ENCODE data around the gene DGKZ.
A peak's percentile ranks its signal among the peaks of the same experiment; 100 is the strongest.
"Not testable (repeated sequence)": the region's sequence is repeated elsewhere in the genome, so short reads cannot be mapped to it uniquely, and the experiment has no call there.

Gene DGKZ, protein sequence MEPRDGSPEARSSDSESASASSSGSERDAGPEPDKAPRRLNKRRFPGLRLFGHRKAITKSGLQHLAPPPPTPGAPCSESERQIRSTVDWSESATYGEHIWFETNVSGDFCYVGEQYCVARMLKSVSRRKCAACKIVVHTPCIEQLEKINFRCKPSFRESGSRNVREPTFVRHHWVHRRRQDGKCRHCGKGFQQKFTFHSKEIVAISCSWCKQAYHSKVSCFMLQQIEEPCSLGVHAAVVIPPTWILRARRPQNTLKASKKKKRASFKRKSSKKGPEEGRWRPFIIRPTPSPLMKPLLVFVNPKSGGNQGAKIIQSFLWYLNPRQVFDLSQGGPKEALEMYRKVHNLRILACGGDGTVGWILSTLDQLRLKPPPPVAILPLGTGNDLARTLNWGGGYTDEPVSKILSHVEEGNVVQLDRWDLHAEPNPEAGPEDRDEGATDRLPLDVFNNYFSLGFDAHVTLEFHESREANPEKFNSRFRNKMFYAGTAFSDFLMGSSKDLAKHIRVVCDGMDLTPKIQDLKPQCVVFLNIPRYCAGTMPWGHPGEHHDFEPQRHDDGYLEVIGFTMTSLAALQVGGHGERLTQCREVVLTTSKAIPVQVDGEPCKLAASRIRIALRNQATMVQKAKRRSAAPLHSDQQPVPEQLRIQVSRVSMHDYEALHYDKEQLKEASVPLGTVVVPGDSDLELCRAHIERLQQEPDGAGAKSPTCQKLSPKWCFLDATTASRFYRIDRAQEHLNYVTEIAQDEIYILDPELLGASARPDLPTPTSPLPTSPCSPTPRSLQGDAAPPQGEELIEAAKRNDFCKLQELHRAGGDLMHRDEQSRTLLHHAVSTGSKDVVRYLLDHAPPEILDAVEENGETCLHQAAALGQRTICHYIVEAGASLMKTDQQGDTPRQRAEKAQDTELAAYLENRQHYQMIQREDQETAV
- 233 to 256 reads per million in 2 donors for total RNA-seq

DNA sequence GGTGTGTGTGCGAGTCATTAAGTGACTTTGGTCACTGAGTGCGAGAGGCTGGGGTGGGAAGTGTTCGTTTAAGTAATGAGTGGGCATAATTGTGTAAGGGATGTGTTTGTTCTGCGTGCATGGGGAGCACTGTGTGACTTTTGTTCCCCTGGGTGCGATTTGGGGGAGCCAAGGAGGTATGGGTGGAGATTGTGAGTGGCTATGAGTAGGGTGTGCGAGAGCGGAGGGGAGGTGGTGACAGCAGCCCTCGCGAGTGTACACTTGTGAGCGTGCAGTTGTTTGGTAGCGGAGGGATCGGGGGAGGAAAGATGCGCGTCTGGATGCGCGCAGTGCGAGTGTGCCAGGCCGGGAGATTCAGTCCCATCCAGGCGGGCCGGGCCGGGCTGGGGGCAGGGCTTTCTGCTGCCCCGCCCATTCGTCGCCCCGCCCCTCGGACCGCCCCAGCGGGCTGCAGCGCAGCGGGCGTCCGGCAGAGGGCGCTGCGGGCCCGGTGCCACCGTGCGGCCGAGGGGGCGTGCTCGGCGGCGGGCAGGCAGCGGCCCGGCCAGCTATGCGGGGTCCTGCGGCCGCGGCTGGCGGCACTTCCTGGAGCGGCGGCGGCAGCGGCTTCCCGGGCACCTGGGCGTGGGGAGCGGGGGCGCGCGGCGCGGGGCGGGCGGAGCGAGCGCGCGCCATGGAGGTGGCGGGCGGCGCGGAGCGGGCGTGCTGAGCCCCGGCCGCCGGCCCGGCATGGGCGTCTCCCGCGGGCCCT, at the start of gene DGKZ:
Gene DGKZ (plus strand): TSS at position 578 of the 751 bp plus-strand sequence. CDS start 197 bp downstream, outside the sequence.
- DNase-seq: peak; percentile 83 to 94 (median 87)

GRCh38 chr11:46298699-46299433, 48.4 kb upstream of the DGKZ start:
- DNase-seq: no peak

DNA sequence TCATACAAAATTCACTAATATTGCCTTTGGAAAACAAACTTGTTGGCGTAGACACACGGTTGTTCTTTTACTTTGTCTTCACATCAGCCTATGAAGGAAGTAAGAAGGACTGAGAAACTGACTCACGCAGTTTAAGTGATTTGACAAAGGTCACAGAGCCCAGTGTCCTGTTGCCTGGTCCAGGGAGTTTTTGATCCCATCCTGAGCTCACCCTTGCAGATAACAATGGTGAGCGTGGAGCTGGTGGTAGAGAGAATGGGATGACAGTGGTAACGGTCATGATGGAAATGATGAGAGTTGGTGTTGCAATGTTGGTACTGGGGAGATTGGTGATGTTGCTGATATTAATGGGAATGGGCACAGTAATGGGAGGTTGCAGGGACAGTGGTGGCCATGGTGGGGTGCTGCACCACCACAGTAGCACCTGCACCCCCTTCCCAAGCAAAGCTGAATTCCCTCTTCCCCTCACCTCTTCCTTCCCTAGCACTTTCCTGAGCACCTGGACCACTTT, 47.8 kb upstream of the DGKZ start:
- DNase-seq: no peak

GRCh38 chr11:46300270-46300669, 47.0 kb upstream of the DGKZ start:
- no peak for DNase-seq

GRCh38 chr11:46302866-46303265, 44.4 kb upstream of the DGKZ start:
- DNase-seq: no peak

GRCh38 chr11:46304036-46304435, 43.2 kb upstream of the DGKZ start:
- DNase-seq: not testable (repeated sequence)

GRCh38 chr11:46304605-46305179, 42.6 kb upstream of the DGKZ start:
- DNase-seq: no peak

GRCh38 chr11:46305295-46305694, 42.0 kb upstream of the DGKZ start:
- DNase-seq: peak in 1 of 5 experiments; percentile 38

- no peak for DNase-seq
Measured at GRCh38 chr11:46306296-46306853, 40.9 kb upstream of the DGKZ start.

DNA sequence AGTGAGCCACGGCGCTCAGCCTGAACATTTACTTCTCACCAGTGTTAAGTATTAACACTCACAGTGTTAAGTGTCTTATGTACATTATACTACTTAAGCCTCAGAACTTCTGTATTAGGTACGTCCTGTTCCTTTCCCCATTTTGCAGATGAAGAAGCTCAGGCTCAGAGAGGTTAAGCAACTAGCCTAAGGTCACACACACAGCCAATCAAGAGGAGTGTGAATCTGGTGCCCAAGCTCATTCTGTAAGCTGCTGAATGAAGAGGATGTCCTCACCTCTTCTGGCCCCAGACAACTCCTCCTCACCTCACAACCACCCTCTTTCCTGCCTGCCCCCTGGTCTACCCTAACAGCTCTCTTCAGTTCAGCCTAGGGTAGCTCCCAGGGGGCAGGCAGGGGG, 39.9 kb upstream of the DGKZ start:
- no peak for DNase-seq

- DNase-seq: no peak
Measured at GRCh38 chr11:46307785-46308341, 39.4 kb upstream of the DGKZ start.

DNA sequence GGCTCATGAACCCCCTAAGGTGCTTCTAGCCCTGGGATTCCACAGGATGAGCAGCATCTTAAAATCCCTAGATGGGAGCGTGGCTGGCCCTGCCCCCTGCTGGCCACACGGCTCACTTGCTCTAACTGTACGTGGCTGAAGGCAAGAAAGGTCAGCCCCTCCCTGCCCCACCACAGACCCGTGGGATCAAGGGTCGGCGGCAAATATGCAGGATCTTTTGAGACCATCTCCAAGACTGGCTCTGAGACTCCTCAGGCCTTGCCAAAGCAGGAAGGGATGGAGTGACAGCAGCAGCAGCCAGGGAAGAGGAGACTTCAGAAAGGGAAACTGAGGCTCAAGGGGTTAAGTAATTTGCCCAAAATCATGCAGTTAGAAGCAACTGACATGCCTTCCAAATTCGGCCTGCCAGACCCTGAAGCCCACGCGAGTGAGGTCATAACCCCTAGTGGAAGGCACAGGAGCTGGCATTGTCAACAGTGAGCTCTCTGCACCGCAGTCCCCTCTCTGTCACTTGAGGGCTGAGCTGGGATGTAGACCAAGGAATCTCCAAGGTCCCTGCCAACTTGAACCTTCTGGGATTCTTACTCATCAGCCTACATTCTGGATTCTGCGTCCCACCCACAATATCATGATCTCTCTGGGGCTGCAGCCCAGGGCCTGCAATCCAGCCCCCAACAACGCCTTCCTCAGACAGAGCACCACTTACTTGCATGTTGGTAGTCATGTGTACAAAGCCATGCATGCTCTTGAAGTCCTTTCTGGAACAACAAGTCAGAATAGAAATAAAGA, 38.4 kb upstream of the DGKZ start:
- peak; percentile 12 to 60 (median 48) for DNase-seq

- DNase-seq: no peak
Measured at GRCh38 chr11:46309814-46310259, 37.4 kb upstream of the DGKZ start.

- peak; percentile 32 to 69 (median 59) for DNase-seq
Measured at GRCh38 chr11:46315033-46315738, 32.1 kb upstream of the DGKZ start.

DNA sequence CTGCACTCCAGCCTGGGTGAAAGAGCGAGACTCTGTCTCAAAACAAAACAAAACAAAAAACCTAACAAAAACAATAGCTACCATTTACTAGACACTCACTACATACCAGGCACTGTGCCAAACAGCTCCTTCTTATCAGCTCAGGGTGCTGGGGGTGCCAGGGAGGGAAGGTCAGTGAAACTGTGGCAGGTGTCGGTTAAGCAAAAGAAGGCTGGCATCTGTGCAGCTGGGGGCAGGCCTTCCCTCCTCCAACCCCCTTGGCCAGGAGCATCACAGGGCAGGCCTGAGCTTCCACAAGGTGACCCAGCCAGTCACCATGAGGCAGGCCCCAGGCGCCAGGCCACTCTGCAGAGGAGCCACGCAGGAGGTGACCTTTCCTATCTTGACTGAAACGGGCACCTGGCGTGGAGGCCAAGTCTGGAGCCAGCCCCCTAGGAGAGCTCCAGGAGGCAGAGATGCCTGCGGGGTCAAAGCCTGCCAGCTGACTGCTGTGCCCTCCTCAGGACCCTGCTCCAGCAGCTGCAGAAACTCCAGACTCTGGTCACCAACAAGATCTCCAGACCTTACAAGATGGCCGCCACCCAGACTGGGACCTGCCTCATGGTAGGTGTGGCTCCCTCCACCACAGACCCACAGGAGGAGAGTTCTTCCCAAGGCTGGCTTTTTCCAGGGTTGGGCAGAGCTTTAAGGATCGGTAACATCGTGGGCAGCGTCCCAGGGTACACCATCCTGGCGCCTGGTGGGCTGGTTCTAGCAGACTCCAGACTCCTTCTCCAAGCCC, 31.3 kb upstream of the DGKZ start:
- DNase-seq: no peak

DNA sequence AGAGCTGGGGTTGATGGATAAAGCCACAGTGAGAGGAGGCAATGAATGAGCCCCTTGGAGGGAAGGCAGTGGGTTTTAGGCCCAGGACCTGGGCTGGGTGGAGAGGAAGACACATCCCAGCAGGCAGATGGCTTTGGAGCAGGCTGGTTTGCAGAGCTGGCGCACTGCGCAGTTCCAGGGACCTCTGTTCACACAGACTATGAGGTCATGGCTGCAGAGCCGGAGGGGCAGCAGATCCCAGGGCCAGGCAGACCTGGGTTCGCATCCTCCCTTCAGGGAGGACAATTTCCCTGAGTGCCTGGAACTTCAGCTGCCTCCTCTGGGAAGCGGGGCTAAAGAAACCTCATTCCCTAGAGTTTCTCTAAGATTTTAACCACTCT, 28.2 kb upstream of the DGKZ start:
- DNase-seq: no peak

DNA sequence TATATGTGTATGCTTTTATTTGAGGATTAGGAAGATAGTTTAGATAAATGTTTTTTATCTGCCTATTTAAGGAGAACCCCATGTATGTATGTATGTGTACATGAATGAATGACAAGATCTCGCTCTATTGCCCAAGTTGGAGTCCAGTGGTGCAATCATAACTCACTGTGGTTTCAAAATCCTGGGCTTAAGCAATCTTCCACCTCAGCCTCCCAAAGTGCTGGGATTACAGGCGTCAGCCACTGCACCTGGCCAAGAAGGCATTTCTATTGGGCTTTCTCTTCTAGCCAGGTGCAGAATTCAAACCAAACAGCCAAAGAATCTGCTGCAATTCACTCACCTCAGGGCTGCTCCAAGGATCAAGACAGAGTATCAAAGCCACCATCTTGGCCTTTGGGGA, 25.5 kb upstream of the DGKZ start:
- DNase-seq: no peak

DNA sequence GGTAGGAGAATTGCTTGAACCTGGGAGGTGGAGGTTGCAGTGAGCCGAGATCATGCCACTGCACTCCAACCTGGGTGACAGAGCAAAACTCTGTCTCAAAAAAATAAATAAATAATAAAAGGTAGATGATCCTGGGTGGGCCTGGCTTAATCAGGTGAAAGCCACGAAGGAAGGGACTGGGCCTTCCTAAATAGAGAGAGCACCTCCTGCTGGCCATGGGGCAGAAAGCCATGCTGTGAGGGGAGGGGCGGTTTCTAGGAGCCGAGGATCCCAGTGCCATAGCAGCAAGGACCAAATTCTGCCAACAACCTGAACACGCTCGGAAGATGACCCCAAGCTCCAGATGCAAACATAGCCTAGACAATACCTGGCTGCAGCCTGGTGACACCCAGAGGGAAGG, 24.5 kb upstream of the DGKZ start:
- DNase-seq: peak in 1 of 5 experiments; percentile 22
